GM18951 (cell line): ENCODE data around the gene TMEM151A.
A peak's percentile ranks its signal among the peaks of the same experiment; 100 is the strongest.

Source experiments
- POLR2A ChIP-seq: IDR thresholded peaks from 4 replicates; pipeline ENCODE4 v1.6.1; 2011; ENCODE audit warnings: mild to moderate bottlenecking; ENCODE audit not compliant: insufficient read length, insufficient read depth; ENCODE audit errors: extremely low read depth
- in situ Hi-C: fragments of 300-500 bp; cut with MboI; formaldehyde crosslinking; loops from one replicate; pipeline ENCODE4 v1.12.0; 2022; ENCODE audit warnings: low sequenced_read_pairs, mixed read lengths, inconsistent platforms; ENCODE audit not compliant: unreplicated experiment

TMEM151A gene

GRCh38 chr11:66282468-66283455, 8.9 kb upstream of the TMEM151A start:
- TF ChIP-seq POLR2A = peak; percentile 30
- in situ Hi-C loops = no loop called here

GRCh38 chr11:66283461-66284105, 8.1 kb upstream of the TMEM151A start:
- in situ Hi-C loops = no loop called here
- no peak for TF ChIP-seq POLR2A

GRCh38 chr11:66284526-66285078, 7.1 kb upstream of the TMEM151A start:
- no peak for TF ChIP-seq POLR2A
- in situ Hi-C loops = no loop called here

GRCh38 chr11:66285250-66285947, 6.3 kb upstream of the TMEM151A start:
- no peak for TF ChIP-seq POLR2A
- in situ Hi-C loops = no loop called here

GRCh38 chr11:66286699-66287098, 5.0 kb upstream of the TMEM151A start:
- in situ Hi-C loops = no loop called here
- no peak for TF ChIP-seq POLR2A

GRCh38 chr11:66287211-66287888, 4.3 kb upstream of the TMEM151A start:
- TF ChIP-seq POLR2A = no peak
- in situ Hi-C loops = no loop called here

GRCh38 chr11:66287889-66288670, 3.6 kb upstream of the TMEM151A start:
- in situ Hi-C loops = no loop called here
- TF ChIP-seq POLR2A = no peak

- in situ Hi-C loops = no loop called here
- TF ChIP-seq POLR2A = peak; percentile 93
These were observed 2.8 kb upstream of the TMEM151A start, which contains the start of gene YIF1A for GRCh38 chr11:66288671-66289547. YIF1A (minus strand) TSS chr11:66289143; CDS start chr11:66288985, 158 bp downstream.

GRCh38 chr11:66289548-66290329, 2.0 kb upstream of the TMEM151A start:
- in situ Hi-C loops = no loop called here

GRCh38 chr11:66290330-66290621, 1.4 kb upstream of the TMEM151A start:
- TF ChIP-seq POLR2A = no peak
- in situ Hi-C loops = no loop called here

More at GRCh38 chr11:66289548-66290329, 2.0 kb upstream of the TMEM151A start:
- TF ChIP-seq POLR2A = no peak
